RWPE1 (cell line): ENCODE measurements around the gene LYSET.

Experiments
- CTCF ChIA-PET: fragments of 350-600 bp; sonication (Branson Sonifier 250); formaldehyde crosslinking; extraction: SDS; loops from one replicate; lab custom pipeline; 2021; lab: Yijun Ruan, JAX
- POLR2A ChIA-PET: fragments of 400-600 bp; formaldehyde crosslinking; extraction: SDS; loops from one replicate; lab custom pipeline; 2020; ENCODE audit warnings: antibody characterized with exemption; ENCODE audit not compliant: low non-redundant PET; lab: Yijun Ruan, JAX
- DNase-seq: peaks from one replicate; pipeline ENCODE4 v3.0.0; 2012; ENCODE audit warnings: low spot score
- H3K27ac ChIP-seq: fragments of 450-650 bp; 2 replicates; pipeline ENCODE4 v1.5.1; 2017
- TF ChIP-seq, protein P1 (sequence below): fragments of 450-650 bp; conservative IDR thresholded peaks from 2 replicates; pipeline ENCODE4 v1.5.1; 2017; ENCODE audit warnings: low read depth, mild to moderate bottlenecking

Gene LYSET

DNA sequence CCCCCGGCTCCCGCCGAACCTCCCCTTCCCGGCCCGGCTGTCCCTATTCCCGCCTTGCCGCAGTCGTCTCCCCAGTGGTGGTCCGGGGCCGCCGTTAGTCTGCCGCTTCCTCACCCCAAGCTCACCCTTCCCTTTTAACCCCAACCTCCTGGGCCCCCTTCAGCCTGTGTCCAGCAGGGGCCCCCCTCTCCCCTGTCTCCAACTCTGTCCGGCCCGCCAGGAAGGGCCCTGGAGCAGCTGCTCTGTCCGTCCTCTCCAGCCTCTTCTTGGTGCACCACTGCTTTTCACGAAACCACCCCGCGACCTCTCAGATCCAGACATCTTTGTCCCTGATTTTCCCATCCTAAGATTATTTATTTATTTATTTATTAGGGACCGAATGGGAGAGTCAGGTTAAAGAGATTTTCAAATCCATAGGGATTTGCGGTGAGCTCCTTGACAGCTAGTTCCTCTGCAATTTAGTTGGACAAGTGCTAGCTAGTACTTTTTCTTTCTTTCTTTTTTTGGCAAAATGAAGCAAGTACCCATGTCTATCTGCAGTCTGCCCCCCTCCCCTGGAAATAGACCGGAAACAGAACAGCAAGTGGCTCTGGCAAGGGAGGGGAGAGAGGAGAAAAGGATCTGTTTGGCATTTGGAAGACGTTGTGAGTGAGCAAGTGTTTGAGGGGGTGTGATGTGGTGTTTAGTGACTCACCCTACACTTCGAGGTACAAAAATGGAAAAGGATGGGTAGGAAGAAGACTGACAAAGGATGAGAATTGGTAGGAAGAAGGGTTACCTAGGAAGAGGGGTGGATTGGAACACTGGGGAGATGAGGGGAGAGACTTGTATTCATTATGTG is 22.6 kb downstream of the LYSET start:
- peak; percentile 58 for DNase-seq
- ChIA-PET POLR2A (interaction anchor here (1.0 to 1.5 kb wide), 2 partner anchors 22 to 24 kb away, joined by 4 to 6 read pairs; partner anchors contain the start of genes LYSET and MOAP1), CTCF (interaction anchor here (0.7 kb wide), 1 partner anchor 339 kb away, joined by 3 read pairs; no protein-coding TSS in a partner anchor)
- H3K27ac ChIP-seq = peak overlapping the region; percentile 90
- TF ChIP-seq, protein P1, sequence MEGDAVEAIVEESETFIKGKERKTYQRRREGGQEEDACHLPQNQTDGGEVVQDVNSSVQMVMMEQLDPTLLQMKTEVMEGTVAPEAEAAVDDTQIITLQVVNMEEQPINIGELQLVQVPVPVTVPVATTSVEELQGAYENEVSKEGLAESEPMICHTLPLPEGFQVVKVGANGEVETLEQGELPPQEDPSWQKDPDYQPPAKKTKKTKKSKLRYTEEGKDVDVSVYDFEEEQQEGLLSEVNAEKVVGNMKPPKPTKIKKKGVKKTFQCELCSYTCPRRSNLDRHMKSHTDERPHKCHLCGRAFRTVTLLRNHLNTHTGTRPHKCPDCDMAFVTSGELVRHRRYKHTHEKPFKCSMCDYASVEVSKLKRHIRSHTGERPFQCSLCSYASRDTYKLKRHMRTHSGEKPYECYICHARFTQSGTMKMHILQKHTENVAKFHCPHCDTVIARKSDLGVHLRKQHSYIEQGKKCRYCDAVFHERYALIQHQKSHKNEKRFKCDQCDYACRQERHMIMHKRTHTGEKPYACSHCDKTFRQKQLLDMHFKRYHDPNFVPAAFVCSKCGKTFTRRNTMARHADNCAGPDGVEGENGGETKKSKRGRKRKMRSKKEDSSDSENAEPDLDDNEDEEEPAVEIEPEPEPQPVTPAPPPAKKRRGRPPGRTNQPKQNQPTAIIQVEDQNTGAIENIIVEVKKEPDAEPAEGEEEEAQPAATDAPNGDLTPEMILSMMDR = peak; percentile 44

DNA sequence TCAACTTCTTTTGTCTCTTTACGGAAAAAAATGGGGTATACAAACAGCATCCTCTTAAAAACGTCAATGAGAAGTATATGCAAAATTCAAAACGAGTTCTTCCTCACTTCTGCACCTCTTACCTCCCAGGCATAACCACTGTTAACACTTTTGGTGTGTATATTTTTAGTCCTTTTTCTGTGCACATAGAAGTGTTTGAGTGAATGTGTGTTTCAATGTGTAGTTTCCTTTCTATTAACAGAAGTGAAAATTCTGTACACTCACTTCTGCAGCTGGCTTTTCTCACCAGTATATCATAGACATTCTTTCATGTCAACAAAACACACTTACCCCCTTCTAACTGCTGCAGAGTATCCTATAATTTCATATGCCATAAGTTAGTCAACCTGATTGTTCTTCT is 27.3 kb downstream of the LYSET start:
- ChIA-PET CTCF (no interaction called here), POLR2A (no interaction called here)
- no peak for DNase-seq
- no peak overlapping the region for H3K27ac ChIP-seq
- TF ChIP-seq, protein P1 = no peak

DNA sequence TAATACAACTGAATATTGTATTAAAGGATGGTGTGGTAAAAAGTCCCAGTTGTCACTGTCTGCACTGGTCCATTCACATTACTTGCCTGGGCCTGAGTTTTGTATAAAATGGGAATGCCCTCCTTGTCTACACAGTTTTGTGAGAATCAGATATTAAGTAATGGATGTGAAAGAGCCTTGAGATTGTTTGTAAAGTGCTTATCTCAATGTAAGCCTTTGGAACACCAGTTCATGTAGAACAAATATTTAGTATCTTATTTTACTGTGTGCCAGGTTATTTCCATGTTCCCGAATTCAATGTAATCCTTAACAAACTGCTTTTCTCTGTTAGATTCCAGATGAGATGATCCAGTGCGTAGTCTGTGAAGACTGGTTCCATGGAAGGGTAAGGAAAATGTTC is 29.5 kb downstream of the LYSET start:
- POLR2A ChIA-PET = no interaction called here
- CTCF ChIA-PET = no interaction called here

DNA sequence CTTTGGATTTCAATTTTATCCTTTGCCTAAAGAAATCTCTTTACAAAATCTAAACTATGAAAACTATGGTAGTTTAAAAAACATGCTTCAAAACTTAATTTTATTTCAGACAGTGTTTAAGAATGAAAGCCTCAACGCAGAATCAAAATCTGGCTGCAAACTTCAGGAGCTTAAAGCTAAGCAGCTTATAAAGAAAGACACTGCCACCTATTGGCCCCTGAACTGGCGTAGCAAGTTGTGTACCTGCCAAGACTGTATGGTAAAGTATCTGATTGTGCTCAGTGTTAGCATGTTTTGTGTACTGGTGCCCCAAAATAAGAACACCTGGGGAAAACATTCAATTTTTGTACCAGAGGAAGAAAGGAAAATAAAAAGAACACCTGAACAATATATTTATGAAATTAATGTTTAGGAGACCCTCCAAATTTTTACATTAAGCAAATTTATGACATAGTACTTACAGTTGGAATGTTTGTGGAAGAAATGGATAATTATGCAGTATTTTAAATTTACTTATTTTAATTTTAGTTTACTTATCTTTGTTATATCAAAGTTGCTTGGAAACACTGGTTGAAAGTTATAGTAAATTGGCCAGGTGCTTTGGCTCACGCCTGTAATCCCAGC is 34.1 kb downstream of the LYSET start:
- CTCF ChIA-PET = interaction anchor here (0.6 to 0.8 kb wide), 6 partner anchors 10 to 1114 kb away, joined by 3 to 6 read pairs (median 4); no protein-coding TSS in a partner anchor
- peak; percentile 46 for DNase-seq
- POLR2A ChIA-PET = interaction anchor here (0.7 kb wide), 1 partner anchor 104 kb away, joined by 4 read pairs; no protein-coding TSS in a partner anchor
- H3K27ac ChIP-seq = no peak overlapping the region
- TF ChIP-seq, protein P1 = peak; percentile 74

More for the DNA sequence above, 29.5 kb downstream of the LYSET start:
- TF ChIP-seq, protein P1 = no peak
- DNase-seq = no peak
- H3K27ac ChIP-seq = no peak overlapping the region

DNA sequence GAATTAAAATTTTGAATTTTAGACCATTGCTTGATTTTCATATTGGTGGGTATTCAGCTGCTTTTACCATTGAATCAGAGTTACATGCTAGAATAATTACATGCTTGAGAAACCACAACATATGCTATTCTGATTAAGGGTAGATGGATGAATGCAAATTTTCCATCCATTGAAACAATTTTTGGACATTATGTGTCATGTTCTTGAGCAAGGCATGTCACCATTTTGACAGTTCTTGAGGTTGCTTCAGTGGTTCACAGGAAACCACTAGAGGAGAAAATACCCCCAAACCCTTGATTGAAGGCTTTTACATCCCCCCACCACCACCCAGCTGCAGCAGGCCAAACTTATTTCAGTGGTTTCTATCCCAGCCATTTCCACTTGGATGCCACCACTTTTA is 35.4 kb downstream of the LYSET start:
- TF ChIP-seq, protein P1 = no peak
- ChIA-PET CTCF (interaction anchor here (0.6 kb wide), 1 partner anchor 437 kb away, joined by 3 read pairs; no protein-coding TSS in a partner anchor), POLR2A (no interaction called here)
- H3K27ac ChIP-seq = no peak overlapping the region
- DNase-seq = no peak

DNA sequence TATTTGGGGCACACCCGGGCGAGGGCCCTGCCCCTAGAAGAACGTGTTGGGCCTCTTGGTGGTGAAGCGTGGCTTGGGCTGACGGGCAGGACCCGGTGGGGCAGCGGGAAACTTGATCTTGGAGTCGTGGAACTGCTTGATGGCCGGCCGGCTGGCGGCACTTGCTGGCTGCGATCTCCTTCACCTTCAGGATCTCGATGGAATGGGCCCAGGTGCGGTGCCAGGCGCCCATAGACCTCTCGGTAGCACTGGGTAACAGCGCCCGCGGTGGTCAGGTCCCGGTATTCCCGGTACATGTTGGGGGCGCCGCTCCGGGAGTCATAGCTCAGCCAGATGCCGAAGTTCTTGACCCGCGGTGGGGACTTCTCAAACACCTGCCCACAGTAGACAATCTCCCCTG is 38.4 kb downstream of the LYSET start:
- TF ChIP-seq, protein P1 = no peak
- DNase-seq = no peak
- POLR2A ChIA-PET = no interaction called here
- H3K27ac ChIP-seq = no peak overlapping the region
- CTCF ChIA-PET = no interaction called here
